IMR-90 (cell line): Measurements from ENCODE around the gene CLK1. TPM values are rescaled to one million over a fixed set of nuclear protein-coding genes. Genes with fewer than 3 reads are reported as not detected.

Experiments used
- ATAC-seq: fragments of 200-7000 bp; cut with Tn5 transposase; 2 replicates; pipeline ENCODE4 v1.9.1; 2020; ENCODE audit warnings: low read depth, mild to moderate bottlenecking, moderate library complexity
- BruUV-seq: library from RNA; stranded (reverse); fragments of 400-500 nt; replicated peaks from 2 replicates; lab custom pipeline; 2021; lab: Mats Ljungman, UMichigan
- CTCF ChIA-PET: fragments of 300-600 bp; formaldehyde crosslinking; extraction: SDS; loops from one replicate; lab custom pipeline; 2021; ENCODE audit warnings: antibody characterized with exemption; lab: Yijun Ruan, JAX
- POLR2A ChIA-PET: fragments of 300-600 bp; sonication (Branson Sonifier 250); formaldehyde crosslinking; loops from one replicate; lab custom pipeline; 2022; ENCODE audit warnings: antibody characterized with exemption; ENCODE audit not compliant: unreplicated experiment; lab: Charles Lee
- DNase-seq: peaks from one replicate; pipeline ENCODE4 v3.0.0; 2013
- H2AFZ ChIP-seq: replicated peaks from 2 replicates; pipeline ENCODE3; 2013; ENCODE audit warnings: low read length, mild to moderate bottlenecking; ENCODE audit not compliant: poor library complexity
- H2AK5ac ChIP-seq: 2 replicates; pipeline ENCODE4 v1.6.1; 2013; ENCODE audit warnings: low read depth, low read length, inconsistent platforms
- H2AK9ac ChIP-seq: replicated peaks from 2 replicates; pipeline ENCODE3; 2013; ENCODE audit warnings: mild to moderate bottlenecking, low read depth, low read length, moderate library complexity; ENCODE audit not compliant: poor library complexity
- H2BK120ac ChIP-seq: 2 replicates; pipeline ENCODE4 v1.6.1; 2013; ENCODE audit warnings: low read depth, low read length, inconsistent platforms
- H2BK15ac ChIP-seq: 3 replicates; pipeline ENCODE4 v1.6.1; 2013; ENCODE audit warnings: low read depth, low read length, inconsistent platforms
- H2BK20ac ChIP-seq: 2 replicates; pipeline ENCODE4 v1.6.1; 2013; ENCODE audit warnings: low read depth, mild to moderate bottlenecking, inconsistent platforms, low read length, moderate library complexity
- H2BK5ac ChIP-seq: 2 replicates; pipeline ENCODE4 v1.6.1; 2013; ENCODE audit warnings: mild to moderate bottlenecking, low read depth, low read length, inconsistent platforms; ENCODE audit not compliant: poor library complexity, severe bottlenecking
- H3K14ac ChIP-seq: replicated peaks from 2 replicates; pipeline ENCODE4 v1.6.1; 2013; ENCODE audit warnings: low read depth, low read length, inconsistent platforms
- H3K18ac ChIP-seq: 2 replicates; pipeline ENCODE4 v1.6.1; 2013; ENCODE audit warnings: low read depth, low read length, control low read depth
- H3K23ac ChIP-seq: 2 replicates; pipeline ENCODE4 v1.6.1; 2013; ENCODE audit warnings: low read depth, low read length, inconsistent platforms
- H3K27ac ChIP-seq: 2 replicates; pipeline ENCODE4 v1.5.1; 2013; ENCODE audit warnings: mild to moderate bottlenecking, control low read depth, low read length; ENCODE audit not compliant: insufficient read depth
- H3K27me3 ChIP-seq: 2 replicates; pipeline ENCODE4 v1.6.1; 2013; ENCODE audit warnings: low read length; ENCODE audit not compliant: control insufficient read depth, insufficient read depth
- H3K36me3 ChIP-seq: 2 replicates; pipeline ENCODE4 v1.6.1; 2013; ENCODE audit warnings: low read length, mixed read lengths; ENCODE audit not compliant: control insufficient read depth, insufficient read depth
- H3K4ac ChIP-seq: 2 replicates; pipeline ENCODE4 v1.6.1; 2013; ENCODE audit warnings: low read depth, low read length, inconsistent platforms
- H3K4me1 ChIP-seq: 2 replicates; pipeline ENCODE4 v1.6.1; 2013; ENCODE audit warnings: low read length, mixed read lengths; ENCODE audit not compliant: control insufficient read depth, insufficient read depth
- H3K4me2 ChIP-seq: 2 replicates; pipeline ENCODE4 v1.6.1; 2013; ENCODE audit warnings: low read depth, mild to moderate bottlenecking, control low read depth, low read length, moderate library complexity
- H3K4me3 ChIP-seq: 2 replicates; pipeline ENCODE4 v1.5.1; 2013; ENCODE audit warnings: low read depth, mild to moderate bottlenecking, control low read depth, low read length, moderate library complexity; ENCODE audit not compliant: insufficient read depth
- H3K56ac ChIP-seq: 2 replicates; pipeline ENCODE4 v1.6.1; 2013; ENCODE audit warnings: low read length, inconsistent platforms; ENCODE audit not compliant: insufficient read depth; ENCODE audit errors: extremely low read depth
- H3K79me1 ChIP-seq, 2 experiments: 2 replicates each; pipeline ENCODE4 v1.6.1; 2013; ENCODE audit warnings: low read length in 2 of 2, inconsistent platforms in 1 of 2, low read depth in 1 of 2
- H3K9ac ChIP-seq: 2 replicates; pipeline ENCODE4 v1.6.1; 2013; ENCODE audit warnings: low read depth, low read length, control low read depth
- H3K9me1 ChIP-seq: 2 replicates; pipeline ENCODE4 v1.6.1; 2013; ENCODE audit warnings: low read length, inconsistent platforms; ENCODE audit not compliant: insufficient read depth
- H3K9me3 ChIP-seq: 2 replicates; pipeline ENCODE4 v1.6.1; 2013; ENCODE audit warnings: low read length; ENCODE audit not compliant: control insufficient read depth, insufficient read depth
- H4K20me1 ChIP-seq: 2 replicates; pipeline ENCODE4 v1.6.1; 2013; ENCODE audit warnings: low read length, inconsistent platforms; ENCODE audit not compliant: insufficient read depth
- H4K5ac ChIP-seq: 2 replicates; pipeline ENCODE4 v1.6.1; 2013; ENCODE audit warnings: mild to moderate bottlenecking, low read depth, low read length, control low read depth
- H4K8ac ChIP-seq, 2 experiments: 2 replicates each; pipeline ENCODE4 v1.6.1; 2013; ENCODE audit warnings: low read depth in 2 of 2, low read length in 2 of 2, control low read depth in 1 of 2, inconsistent platforms in 1 of 2
- H4K91ac ChIP-seq: 2 replicates; pipeline ENCODE4 v1.6.1; 2013; ENCODE audit warnings: low read depth, low read length, inconsistent platforms; ENCODE audit not compliant: insufficient read depth
- BHLHE40 ChIP-seq: fragments of 150-350 bp; IDR thresholded peaks from 2 replicates; pipeline ENCODE4 v1.6.1; 2016; ENCODE audit warnings: mild to moderate bottlenecking, low read depth, low read length
- CEBPB ChIP-seq: IDR thresholded peaks from 2 replicates; pipeline ENCODE4 v1.6.1; 2012; ENCODE audit warnings: low read depth, low read length, improper control_type of control experiment
- CHD1 ChIP-seq: IDR thresholded peaks from 2 replicates; pipeline ENCODE4 v1.6.1; 2012; ENCODE audit warnings: low read depth, low read length, improper control_type of control experiment
- CTCF ChIP-seq: conservative IDR thresholded peaks from 2 replicates; pipeline ENCODE4 v1.5.1; 2012; ENCODE audit warnings: mild to moderate bottlenecking, low read depth, low read length, improper control_type of control experiment
- ELK1 ChIP-seq: fragments of 150-350 bp; IDR thresholded peaks from 2 replicates; pipeline ENCODE4 v1.6.1; 2016; ENCODE audit warnings: low read depth, mild to moderate bottlenecking, low read length, moderate library complexity, borderline replicate concordance
- FOS ChIP-seq: fragments of 150-350 bp; IDR thresholded peaks from 2 replicates; pipeline ENCODE4 v1.6.1; 2016; ENCODE audit warnings: low read depth, low read length
- MAFK ChIP-seq: IDR thresholded peaks from 2 replicates; pipeline ENCODE4 v1.6.1; 2012; ENCODE audit warnings: low read depth, low read length, improper control_type of control experiment
- MAZ ChIP-seq: IDR thresholded peaks from 2 replicates; pipeline ENCODE4 v1.6.1; 2012; ENCODE audit warnings: low read depth, mild to moderate bottlenecking, low read length, improper control_type of control experiment, moderate library complexity, borderline replicate concordance
- MXI1 ChIP-seq: IDR thresholded peaks from 2 replicates; pipeline ENCODE4 v1.6.1; 2012; ENCODE audit warnings: low read depth, mild to moderate bottlenecking, low read length, moderate library complexity, borderline replicate concordance
- NFE2L2 ChIP-seq: fragments of 150-350 bp; IDR thresholded peaks from 2 replicates; pipeline ENCODE4 v1.6.1; 2016; ENCODE audit warnings: low read depth, mild to moderate bottlenecking, low read length
- POLR2A ChIP-seq: IDR thresholded peaks from 2 replicates; pipeline ENCODE4 v1.6.1; 2012; ENCODE audit warnings: mild to moderate bottlenecking, low read depth, low read length
- RCOR1 ChIP-seq: IDR thresholded peaks from 2 replicates; pipeline ENCODE4 v1.6.1; 2012; ENCODE audit warnings: mild to moderate bottlenecking, low read length, improper control_type of control experiment; ENCODE audit not compliant: insufficient replicate concordance
- RFX5 ChIP-seq: IDR thresholded peaks from 2 replicates; pipeline ENCODE4 v1.8.0; 2012; ENCODE audit warnings: low read depth, mild to moderate bottlenecking, low read length, moderate library complexity
- SMC3 ChIP-seq: fragments of 150-350 bp; IDR thresholded peaks from 2 replicates; pipeline ENCODE4 v1.6.1; 2016; ENCODE audit warnings: low read depth, mild to moderate bottlenecking, antibody characterized with exemption, low read length, moderate library complexity
- USF2 ChIP-seq: fragments of 150-350 bp; IDR thresholded peaks from 2 replicates; pipeline ENCODE4 v1.6.1; 2017; ENCODE audit warnings: mild to moderate bottlenecking, antibody characterized with exemption, low read length, low read depth
- WGBS, 2 experiments: methylation state at CpG; one replicate each; pipeline versions ENCODE4 v1.1.5 to v1.1.7; 2013; ENCODE audit warnings: missing lambda C conversion rate in 2 of 2; ENCODE audit not compliant: insufficient read length in 1 of 2; ENCODE audit errors: extremely low coverage in 2 of 2; 5-methylcytosine and 5-hydroxymethylcytosine counted together
- dilution Hi-C: fragments of 300-500 bp; cut with HindIII; formaldehyde crosslinking; loops from one replicate; pipeline ENCODE4 v1.14.3; 2018; ENCODE audit warnings: low sequenced_read_pairs; ENCODE audit not compliant: unreplicated experiment
- in situ Hi-C: fragments of 300-500 bp; cut with MboI; formaldehyde crosslinking; loops from 3 replicates; pipeline ENCODE4 v1.14.3; 2019; ENCODE audit warnings: low sequenced_read_pairs, inconsistent platforms, mixed read lengths
- intact Hi-C: fragments of 100-400 bp; cut with micrococcal nuclease; formaldehyde crosslinking; loops from 2 replicates; pipeline ENCODE4 v1.10.0; 2022
- polyA plus RNA-seq, 3 experiments: library from polyadenylated mRNA; depleted of rRNA; stranded (reverse); fragments of >200 nt; gene quantifications; 2 replicates each; pipeline ENCODE4 v1.2.3, GENCODE V29; 2012; ENCODE audit warnings: low replicate concordance in 1 of 3
- total RNA-seq: library from RNA; depleted of rRNA; stranded (reverse); fragments of >200 nt; gene quantifications from 2 replicates; pipeline ENCODE4 v1.2.3, GENCODE V29; 2012

Gene CLK1
- total and polyA plus RNA-seq, 2 of the 4 experiments (the other 2 are of a cell fraction), result 26.2 to 35.5 TPM

- H3K18ac ChIP-seq, result peak overlapping the region; percentile 47; the same call in 1 of the 2 replicates
- peak overlapping the region; percentile 86 for H2BK5ac ChIP-seq
- WGBS, 2 experiments, result 0% methylated on average over 4 of the region's 13 CpGs; no CpG with 5 or more reads in 1 of the 2 experiments
- H2AFZ ChIP-seq, result no peak overlapping the region
- H3K36me3 ChIP-seq, result peaks cover 20% of the 10 kb centered on the region
- DNase-seq (peak; percentile 88), ATAC-seq (no peak)
- H3K27me3 ChIP-seq, result no peaks in the 10 kb centered on the region
- peak overlapping the region; percentile 60 for H3K4me3 ChIP-seq
- ChIA-PET POLR2A (no interaction called here), CTCF (interaction anchor here (0.5 kb wide), 1 partner anchor 59 kb away, joined by 3 read pairs; no protein-coding TSS in a partner anchor)
- no peak overlapping the region for H2AK5ac ChIP-seq
- H3K9me1 ChIP-seq, result peaks cover 7% of the 10 kb centered on the region
- no TSS peak for BruUV-seq
- H2BK20ac ChIP-seq, result no peak overlapping the region
- H2BK120ac ChIP-seq, result no peak overlapping the region
- H3K4me2 ChIP-seq, result peak overlapping the region; percentile 84
- H4K8ac ChIP-seq, result no peak overlapping the region
- H3K14ac ChIP-seq, result peak overlapping the region; percentile 99
- H2BK15ac ChIP-seq, result no peak overlapping the region
- peak overlapping the region; percentile 25; the same call in 1 of the 2 replicates for H3K56ac ChIP-seq
- peaks cover 4 to 35% of the 10 kb centered on the region in 2 experiments for H3K79me1 ChIP-seq
- H4K5ac ChIP-seq, result no peak overlapping the region; the same call in 1 of the 2 replicates
- intact Hi-C loops, result loop anchor here (2.0 to 5.0 kb wide), 2 partner anchors 44 to 115 kb away; no protein-coding TSS in a partner anchor
- H3K27ac ChIP-seq, result no peak overlapping the region
- in situ Hi-C loops, result no loop called here
- H2AK9ac ChIP-seq, result no peak overlapping the region
- H4K20me1 ChIP-seq, result peaks cover 59% of the 10 kb centered on the region
- H3K4me1 ChIP-seq, result peaks cover 5% of the 10 kb centered on the region
- H3K9me3 ChIP-seq, result no peaks in the 10 kb centered on the region
- peak overlapping the region; percentile 97; the same call in 1 of the 2 replicates for H3K4ac ChIP-seq
- dilution Hi-C loops, result no loop called here
- H3K9ac ChIP-seq, result peak overlapping the region; percentile 100; the same call in 1 of the 2 replicates
- no peak overlapping the region for H4K91ac ChIP-seq
- H3K23ac ChIP-seq, result peak overlapping the region; percentile 72
- TF ChIP-seq CHD1, result no peak
- TF ChIP-seq FOS, result no peak
- peak; percentile 87 for TF ChIP-seq MXI1
- no peak for TF ChIP-seq MAZ
- TF ChIP-seq CEBPB, result peak; percentile 35; the same call in 1 of the 2 replicates
- TF ChIP-seq RCOR1, result no peak
- TF ChIP-seq SMC3, result no peak
- TF ChIP-seq POLR2A, result peak; percentile 92
- TF ChIP-seq USF2, result peak; percentile 57
- TF ChIP-seq RFX5, result no peak
- TF ChIP-seq NFE2L2, result peak; percentile 25; the same call in 1 of the 2 replicates
- TF ChIP-seq ELK1, result no peak
- TF ChIP-seq MAFK, result peak; percentile 21; the same call in 1 of the 2 replicates
- TF ChIP-seq BHLHE40, result peak; percentile 83
- TF ChIP-seq CTCF, result no peak
These were observed 1.9 kb downstream of the CLK1 start for GRCh38 chr2:200862532-200863000.
